Measurements from ENCODE around the gene ZNF555.
"Not testable (repeated sequence)": the region's sequence is repeated elsewhere in the genome, so short reads cannot be mapped to it uniquely, and the experiment has no call there.

ZNF555 gene

GRCh38 chr19:2872175-2872574, 30.9 kb downstream of the ZNF555 start:
- DNase-seq, result not testable (repeated sequence)

GRCh38 chr19:2877398-2878331, 36.4 kb downstream of the ZNF555 start:
- no peak for DNase-seq

GRCh38 chr19:2883686-2884439, 42.6 kb downstream of the ZNF555 start:
- no peak for DNase-seq

GRCh38 chr19:2885736-2886135, 44.5 kb downstream of the ZNF555 start:
- DNase-seq, result no peak

- DNase-seq, result peak; percentile 59
These were observed 46.2 kb downstream of the ZNF555 start for GRCh38 chr19:2887391-2887914.

- no peak for DNase-seq
These were observed 47.5 kb downstream of the ZNF555 start for GRCh38 chr19:2888731-2889224.

- not testable (repeated sequence) for DNase-seq
These were observed 49.3 kb downstream of the ZNF555 start for GRCh38 chr19:2890531-2890930.

- DNase-seq, result no peak
These were observed 55.4 kb downstream of the ZNF555 start for GRCh38 chr19:2896694-2897093.

- peak; percentile 100 for DNase-seq
These were observed 59.3 kb downstream of the ZNF555 start, which contains the start of gene ZNF57 for GRCh38 chr19:2900296-2901252. TSS of gene ZNF57 (plus strand) at chr19:2900928. CDS start at chr19:2901046, 118 bp downstream.

GRCh38 chr19:2902590-2903218, 61.4 kb downstream of the ZNF555 start:
- DNase-seq, result no peak

- DNase-seq, result not testable (repeated sequence)
These were observed 62.1 kb downstream of the ZNF555 start for GRCh38 chr19:2903326-2903725.

- DNase-seq, result no peak
These were observed 64.7 kb downstream of the ZNF555 start for GRCh38 chr19:2905918-2906519.

- no peak for DNase-seq
These were observed 65.4 kb downstream of the ZNF555 start for GRCh38 chr19:2906631-2907195.
